ENCODE measurements around the gene LSM2. TPM values are rescaled to one million over a fixed set of nuclear protein-coding genes. Genes with fewer than 3 reads are reported as not detected.
"Not testable (repeated sequence)": the region's sequence is repeated elsewhere in the genome, so short reads cannot be mapped to it uniquely, and the experiment has no call there.

The LSM2 gene
- total RNA-seq, 1 donor from 2014 or later, result 89.0 TPM

- H3K36me3 ChIP-seq (ENCODE audit: control insufficient read depth, insufficient read depth, low read length), result peaks cover 2% of the 10 kb centered on the region
- no peaks in the 10 kb centered on the region for H3K27me3 ChIP-seq (ENCODE audit: control insufficient read depth, insufficient read depth, low read length)
- no peak for DNase-seq (ENCODE audit: low read depth)
- no peak overlapping the region for H3K4me3 ChIP-seq (ENCODE audit: low read depth, low read length)
- no peak for TF ChIP-seq CTCF (IDR thresholded peaks at IDR 0.05; ENCODE audit: insufficient read depth, low read length, poor library complexity, severe bottlenecking)
These were observed 37.7 kb upstream of the LSM2 start for GRCh38 chr6:31844507-31844906.

- TF ChIP-seq CTCF (IDR thresholded peaks at IDR 0.05; ENCODE audit: insufficient read depth, low read length, poor library complexity, severe bottlenecking), result no peak
- H3K4me3 ChIP-seq (ENCODE audit: low read depth, low read length), result no peak overlapping the region
- no peaks in the 10 kb centered on the region for H3K27me3 ChIP-seq (ENCODE audit: control insufficient read depth, insufficient read depth, low read length)
- no peak for DNase-seq (ENCODE audit: low read depth)
- peaks cover 2% of the 10 kb centered on the region for H3K36me3 ChIP-seq (ENCODE audit: control insufficient read depth, insufficient read depth, low read length)
These were observed 35.3 kb upstream of the LSM2 start for GRCh38 chr6:31842053-31842452.

GRCh38 chr6:31839779-31840126 is 33.0 kb upstream of the LSM2 start:
- not testable (repeated sequence) for H3K36me3 ChIP-seq (ENCODE audit: control insufficient read depth, insufficient read depth, low read length); DNase-seq (ENCODE audit: low read depth); H3K4me3 ChIP-seq (ENCODE audit: low read depth, low read length); H3K27me3 ChIP-seq (ENCODE audit: control insufficient read depth, insufficient read depth, low read length)

GRCh38 chr6:31838968-31839367 is 32.2 kb upstream of the LSM2 start:
- TF ChIP-seq CTCF (IDR thresholded peaks at IDR 0.05; ENCODE audit: insufficient read depth, low read length, poor library complexity, severe bottlenecking), result no peak
- no peak overlapping the region for H3K4me3 ChIP-seq (ENCODE audit: low read depth, low read length)
- H3K36me3 ChIP-seq (ENCODE audit: control insufficient read depth, insufficient read depth, low read length), result peaks cover 2% of the 10 kb centered on the region
- DNase-seq (ENCODE audit: low read depth), result no peak
- no peaks in the 10 kb centered on the region for H3K27me3 ChIP-seq (ENCODE audit: control insufficient read depth, insufficient read depth, low read length)

- H3K4me3 ChIP-seq (ENCODE audit: low read depth, low read length), result peak overlapping the region; percentile 99
- not testable (repeated sequence) for DNase-seq (ENCODE audit: low read depth); H3K36me3 ChIP-seq (ENCODE audit: control insufficient read depth, insufficient read depth, low read length); H3K27me3 ChIP-seq (ENCODE audit: control insufficient read depth, insufficient read depth, low read length)
These were observed 31.4 kb upstream of the LSM2 start for GRCh38 chr6:31838114-31838553.

- DNase-seq (ENCODE audit: low read depth), result no peak
- Histone ChIP-seq H3K36me3 (ENCODE audit: control insufficient read depth, insufficient read depth, low read length) (peaks cover 2% of the 10 kb centered on the region), H3K27me3 (ENCODE audit: control insufficient read depth, insufficient read depth, low read length) (no peaks in the 10 kb centered on the region), H3K4me3 (ENCODE audit: low read depth, low read length) (peak overlapping the region; percentile 99)
- no peak for TF ChIP-seq CTCF (IDR thresholded peaks at IDR 0.05; ENCODE audit: insufficient read depth, low read length, poor library complexity, severe bottlenecking)
These were observed 30.8 kb upstream of the LSM2 start for GRCh38 chr6:31837369-31838113.

Data from kidney epithelial cell (primary cell).